K562 (cell line): ENCODE data around the gene RNF138. TPM values are rescaled to one million over a fixed set of nuclear protein-coding genes. Genes with fewer than 3 reads are reported as not detected.

Experiments used
- CBX8 ChIP-seq: fragments of 200-600 bp; sonication (generic); IDR thresholded peaks from 2 replicates; pipeline ENCODE4 v1.6.1; 2012; ENCODE audit warnings: borderline replicate concordance, mixed run types, low read depth, mild to moderate bottlenecking, moderate library complexity, mixed read lengths, low read length, control low read depth, inconsistent platforms; ENCODE audit not compliant: poor library complexity, severe bottlenecking; ENCODE audit errors: extremely low read depth
- CSDE1 ChIP-seq, 2 experiments: fragments of 450-650 bp; IDR thresholded peaks; 2 replicates each; pipeline ENCODE4 v1.6.1; 2016; ENCODE audit warnings: mild to moderate bottlenecking in 1 of 2
- HNRNPK ChIP-seq: fragments of 200-400 bp; formaldehyde crosslinking; IDR thresholded peaks from one replicate; pipeline ENCODE4 v1.6.1; 2018; ENCODE audit warnings: mild to moderate bottlenecking, low read depth, low read length; ENCODE audit not compliant: poor library complexity, severe bottlenecking
- KDM4B ChIP-seq, 2 experiments: fragments of 450-650 bp in 1 of 2; sonication (generic) in 1 of 2; IDR thresholded peaks; 2 replicates each; pipeline ENCODE4 v1.6.1; 2016 to 2017; ENCODE audit warnings: borderline replicate concordance in 2 of 2, antibody characterized with exemption in 1 of 2, low read depth in 1 of 2, mild to moderate bottlenecking in 1 of 2
- MAX ChIP-seq: sonication (generic); formaldehyde crosslinking; IDR thresholded peaks from 2 replicates; pipeline ENCODE4 v1.9.0; 2022; ENCODE audit warnings: mild to moderate bottlenecking, missing genetic modification reagents
- MXD1 ChIP-seq: fragments of 250-450 bp; sonication (Bioruptor Pico); IDR thresholded peaks from 2 replicates; pipeline ENCODE4 v1.8.0; 2021; ENCODE audit warnings: borderline replicate concordance, mild to moderate bottlenecking, moderate library complexity; ENCODE audit not compliant: poor library complexity, severe bottlenecking
- NFIC ChIP-seq: fragments of 450-650 bp; IDR thresholded peaks from 2 replicates; pipeline ENCODE4 v1.6.1; 2017; ENCODE audit warnings: mild to moderate bottlenecking, inconsistent platforms
- NR0B1 ChIP-seq: fragments of 450-650 bp; IDR thresholded peaks from one replicate; pipeline ENCODE4 v1.6.1; 2018; ENCODE audit warnings: mild to moderate bottlenecking, moderate library complexity; ENCODE audit not compliant: partially characterized antibody
- SMARCA4 ChIP-seq: fragments of 450-650 bp; IDR thresholded peaks from 2 replicates; pipeline ENCODE4 v1.6.1; 2016
- SNAPC5 ChIP-seq: fragments of 250-450 bp; sonication (Bioruptor Pico); IDR thresholded peaks from 2 replicates; pipeline ENCODE4 v1.8.0; 2021; ENCODE audit warnings: moderate library complexity, mild to moderate bottlenecking, inconsistent platforms
- SP1 ChIP-seq: sonication (generic); formaldehyde crosslinking; IDR thresholded peaks from 2 replicates; pipeline ENCODE4 v1.8.1; 2022; ENCODE audit warnings: mild to moderate bottlenecking, missing genetic modification reagents
- SREBF1 ChIP-seq: fragments of 150-350 bp; IDR thresholded peaks from 2 replicates; pipeline ENCODE4 v1.6.1; 2014; ENCODE audit warnings: antibody characterized with exemption, low read depth, low read length, borderline replicate concordance
- SRSF9 ChIP-seq: fragments of 200-400 bp; formaldehyde crosslinking; IDR thresholded peaks from 2 replicates; pipeline ENCODE4 v1.6.1; 2017; ENCODE audit warnings: low read depth, low read length, borderline replicate concordance
- YBX1 ChIP-seq: fragments of 450-650 bp; IDR thresholded peaks from 2 replicates; pipeline ENCODE4 v1.7.1; 2016; ENCODE audit warnings: mild to moderate bottlenecking
- ZNF24 ChIP-seq: fragments of 450-650 bp; IDR thresholded peaks from 2 replicates; pipeline ENCODE4 v1.6.1; 2016
- ZNF263 ChIP-seq: sonication (generic); formaldehyde crosslinking; IDR thresholded peaks from 2 replicates; pipeline ENCODE4 v1.8.0; 2022; ENCODE audit warnings: mild to moderate bottlenecking, missing genetic modification reagents, borderline replicate concordance
- ZNF282 ChIP-seq: sonication (generic); formaldehyde crosslinking; IDR thresholded peaks from 2 replicates; pipeline ENCODE4 v1.8.1; 2023; ENCODE audit warnings: missing genetic modification reagents
- ZNF407 ChIP-seq: fragments of 450-650 bp; IDR thresholded peaks from 2 replicates; pipeline ENCODE4 v1.6.1; 2016; ENCODE audit warnings: low read depth
- polyA plus RNA-seq, 8 experiments: library from polyadenylated mRNA; depleted of rRNA in 4 of 8; stranded (reverse) in 5 of 8; unstranded in 3 of 8; fragments of >200 nt; fragmentation: Nextera tagmentation in 2 of 8; fragmentation: Illumina TruSeq in 1 of 8; extraction: Ambion mirVana in 2 of 8; extraction: Trizol in 1 of 8; gene quantifications; 2 replicates each; pipeline versions ENCODE4 v1.2.1 to v1.2.3, GENCODE V29; 2011 to 2014; ENCODE audit warnings: inconsistent platforms in 1 of 8, missing spikeins in 1 of 8
- total RNA-seq, 7 experiments: library from RNA; depleted of rRNA in 6 of 7; stranded (reverse); fragments of >200 nt in 6 of 7; fragmentation: Illumina TruSeq in 2 of 7; extraction: Trizol in 2 of 7; gene quantifications; 2 replicates each; pipeline versions ENCODE4 v1.2.1 to v1.2.3, GENCODE V29; 2011 to 2021; ENCODE audit warnings: low replicate concordance in 1 of 7

RNF138 gene
- total and polyA plus RNA-seq, 9 of the 15 experiments (the other 6 are each of a cell fraction or from before 2014, with no cell fraction given) = 47.6 to 100 (median 62.5) TPM

GRCh38 chr18:32138332-32138982, 46.8 kb downstream of the RNF138 start (continued):
- TF ChIP-seq ZNF407 (no peak), MAX (CRISPR knock-in tag) (no peak), ZNF263 (no peak), SRSF9 (no peak), CSDE1 (IDR thresholded peaks at IDR 0.05) (no peak), YBX1 (no peak), NR0B1 (no peak), CBX8 (no peak), NFIC (peak; percentile 19; the same call in 1 of the 2 replicates), ZNF282 (CRISPR knock-in tag) (no peak), MXD1 (CRISPR knock-in tag) (no peak), SNAPC5 (no peak), SP1 (CRISPR knock-in tag) (no peak), HNRNPK (no peak), SMARCA4 (peak; percentile 74), ZNF24 (no peak), KDM4B (IDR thresholded peaks at IDR 0.05; ENCODE audit: borderline replicate concordance in 2 of 2, low read depth in 1 of 2) (no peak), SREBF1 (no peak)
